HG02981 (cell line): ENCODE measurements around the gene CSAG3.
"Not testable (repeated sequence)": the region's sequence is repeated elsewhere in the genome, so short reads cannot be mapped to it uniquely, and the experiment has no call there.

Experiments
- ATAC-seq: cut with Tn5 transposase; IDR thresholded peaks from one replicate; pipeline ENCODE4 v1.9.1; 2021; ENCODE audit warnings: mild to moderate bottlenecking, moderate library complexity; ENCODE audit not compliant: unreplicated experiment

Gene CSAG3

DNA sequence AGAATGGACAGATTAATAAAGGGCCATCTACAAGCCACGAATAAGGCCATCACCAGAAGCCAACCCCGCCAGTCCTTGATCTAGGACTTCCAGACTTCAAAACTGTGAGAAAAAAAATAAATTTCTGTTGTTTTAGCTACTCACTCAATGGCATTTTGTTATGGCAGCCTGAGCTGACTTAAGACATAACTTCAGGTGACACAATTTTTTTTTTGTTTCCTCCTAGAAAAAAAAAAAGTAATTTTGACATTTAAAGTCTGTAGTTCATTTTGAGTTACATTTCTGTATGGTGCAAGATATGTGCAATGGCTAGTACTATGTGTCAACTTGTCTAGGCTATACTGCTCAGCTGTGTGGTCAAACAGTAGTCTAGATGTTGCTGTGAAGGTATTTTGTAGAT lies at the start of gene CSAG3:
TSS of gene CSAG3 (plus strand) at position 301 of the 400 bp plus-strand sequence.
- ATAC-seq = not testable (repeated sequence)

DNA sequence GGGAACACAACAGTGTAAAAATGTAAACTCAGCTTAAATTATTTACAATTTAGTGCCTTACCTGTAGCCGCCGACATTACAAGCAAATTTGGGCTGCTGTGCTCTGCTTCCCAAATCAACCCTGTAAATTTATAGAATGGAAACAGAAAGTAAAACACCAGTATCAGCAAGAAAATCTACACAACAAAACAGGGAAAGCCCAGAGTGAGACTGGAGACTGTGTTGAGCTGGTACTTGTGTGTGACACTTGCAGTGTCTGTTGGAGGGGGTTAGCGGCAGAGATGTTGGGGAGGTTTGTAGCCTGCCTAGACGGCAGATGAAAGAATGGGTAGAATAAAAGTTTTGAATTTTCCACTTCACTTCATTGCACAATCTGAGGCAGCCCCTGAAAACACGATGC lies 45.8 kb upstream of the CSAG3 start:
- not testable (repeated sequence) for ATAC-seq

DNA sequence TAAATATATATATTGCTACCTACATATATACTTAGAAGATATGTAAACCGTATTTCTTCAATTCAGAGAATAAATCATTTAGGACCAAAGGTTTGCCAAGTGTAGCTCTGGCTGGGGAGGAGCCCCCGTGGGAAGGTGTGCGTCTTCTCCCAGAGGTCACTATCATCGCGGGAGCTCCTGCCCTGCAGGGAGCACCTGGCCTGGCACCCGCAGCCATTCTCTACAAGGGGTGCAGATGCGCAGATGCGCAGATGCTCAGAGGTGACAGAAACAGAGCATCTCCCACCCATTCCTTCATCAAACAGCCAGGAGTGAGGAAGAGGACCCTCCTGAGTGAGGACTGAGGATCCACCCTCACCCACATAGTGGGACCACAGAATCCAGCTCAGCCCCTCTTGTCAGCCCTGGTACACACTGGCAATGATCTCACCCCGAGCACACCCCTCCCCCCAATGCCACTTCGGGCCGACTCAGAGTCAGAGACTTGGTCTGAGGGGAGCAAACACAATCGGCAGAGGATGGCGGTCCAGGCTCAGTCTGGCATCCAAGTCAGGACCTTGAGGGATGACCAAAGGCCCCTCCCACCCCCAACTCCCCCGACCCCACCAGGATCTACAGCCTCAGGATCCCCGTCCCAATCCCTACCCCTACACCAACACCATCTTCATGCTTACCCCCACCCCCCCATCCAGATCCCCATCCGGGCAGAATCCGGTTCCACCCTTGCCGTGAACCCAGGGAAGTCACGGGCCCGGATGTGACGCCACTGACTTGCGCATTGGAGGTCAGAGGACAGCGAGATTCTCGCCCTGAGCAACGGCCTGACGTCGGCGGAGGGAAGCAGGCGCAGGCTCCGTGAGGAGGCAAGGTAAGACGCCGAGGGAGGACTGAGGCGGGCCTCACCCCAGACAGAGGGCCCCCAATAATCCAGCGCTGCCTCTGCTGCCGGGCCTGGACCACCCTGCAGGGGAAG lies 44.9 kb upstream of the CSAG3 start, which contains the start of gene MAGEA2B:
TSS of gene MAGEA2B (plus strand) at position 814 of the 973 bp plus-strand sequence. CDS start 2,479 bp downstream, outside the sequence.
- ATAC-seq = not testable (repeated sequence)

DNA sequence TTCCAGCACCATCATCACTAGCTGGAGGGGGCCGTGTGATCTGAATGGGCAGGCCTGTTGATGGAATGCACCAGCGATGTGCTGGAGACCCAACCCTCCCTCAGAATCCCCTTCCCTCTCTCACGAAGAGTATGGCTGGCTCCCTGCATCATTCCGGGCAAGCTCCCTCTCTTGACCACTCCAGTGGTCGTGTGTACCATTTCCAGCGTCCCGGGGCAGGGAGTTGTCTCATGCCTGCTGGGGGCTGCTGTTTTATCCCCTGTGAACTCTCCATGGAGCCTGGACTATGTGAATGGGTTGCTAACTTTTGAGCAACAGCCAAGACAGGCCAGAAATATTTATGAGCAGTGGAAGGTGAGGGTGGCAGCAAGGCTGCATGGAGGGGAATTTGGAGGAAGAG lies 33.6 kb upstream of the CSAG3 start:
- no peak for ATAC-seq

DNA sequence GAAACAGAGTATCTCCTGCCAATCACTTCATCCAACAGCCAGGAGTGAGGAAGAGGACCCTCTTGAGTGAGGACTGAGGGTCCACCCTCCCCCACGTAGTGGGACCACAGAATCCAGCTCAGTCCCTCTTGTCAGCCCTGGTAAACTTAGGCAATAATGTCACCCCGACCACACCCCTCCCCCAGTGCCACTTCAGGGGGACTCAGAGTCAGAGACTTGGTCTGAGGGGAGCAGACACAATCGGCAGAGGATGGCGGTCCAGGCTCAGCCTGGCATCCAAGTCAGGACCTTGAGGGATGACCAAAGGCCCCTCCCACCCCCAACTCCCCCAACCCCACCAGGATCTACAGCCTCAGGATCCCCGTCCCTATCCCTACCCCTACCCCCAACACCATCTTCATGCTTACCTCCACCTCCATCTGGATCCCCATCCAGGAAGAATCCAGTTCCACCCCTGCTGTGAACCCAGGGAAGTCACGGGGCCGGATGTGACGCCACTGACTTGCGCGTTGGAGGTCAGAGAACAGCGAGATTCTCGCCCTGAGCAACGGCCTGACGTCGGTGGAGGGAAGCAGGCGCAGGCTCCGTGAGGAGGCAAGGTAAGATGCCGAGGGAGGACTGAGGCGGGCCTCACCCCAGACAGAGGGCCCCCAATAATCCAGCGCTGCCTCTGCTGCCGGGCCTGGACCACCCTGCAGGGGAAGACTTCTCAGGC lies 25.6 kb upstream of the CSAG3 start, which contains the start of the genes CSAG1 and MAGEA12:
TSS of gene CSAG1 (minus strand) at position 461 of the 715 bp plus-strand sequence. CDS start 1,261 bp downstream, outside the sequence.
TSS of gene MAGEA12 (plus strand) at position 497 of the 715 bp plus-strand sequence. CDS start 2,405 bp downstream, outside the sequence.
- no peak for ATAC-seq

DNA sequence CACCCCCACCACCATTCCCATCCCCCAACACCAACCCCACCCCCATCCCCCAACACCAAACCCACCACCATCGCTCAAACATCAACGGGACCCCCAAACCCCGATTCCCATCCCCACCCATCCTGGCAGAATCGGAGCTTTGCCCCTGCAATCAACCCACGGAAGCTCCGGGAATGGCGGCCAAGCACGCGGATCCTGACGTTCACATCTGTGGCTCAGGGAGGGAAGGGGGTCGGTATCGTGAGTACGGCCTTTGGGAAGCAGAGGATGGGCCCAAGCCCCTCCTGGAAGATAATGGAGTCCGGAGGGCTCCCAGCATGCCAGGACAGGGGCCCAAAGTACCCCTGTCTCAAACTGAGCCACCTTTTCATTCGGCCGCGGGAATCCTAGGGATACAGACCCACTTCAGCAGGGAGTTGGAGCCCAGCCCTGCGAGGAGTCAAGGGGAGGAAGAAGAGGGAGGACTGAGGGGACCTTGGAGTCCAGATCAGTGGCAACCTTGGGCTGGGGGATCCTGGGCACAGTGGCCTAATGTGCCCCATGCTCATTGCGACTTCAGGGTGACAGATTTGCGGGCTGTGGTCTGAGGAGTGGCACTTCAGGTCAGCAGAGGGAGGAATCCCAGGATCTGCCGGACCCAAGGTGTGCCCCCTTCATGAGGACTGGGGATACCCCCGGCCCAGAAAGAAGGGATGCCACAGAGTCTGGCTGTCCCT lies 24.7 kb upstream of the CSAG3 start:
- not testable (repeated sequence) for ATAC-seq

DNA sequence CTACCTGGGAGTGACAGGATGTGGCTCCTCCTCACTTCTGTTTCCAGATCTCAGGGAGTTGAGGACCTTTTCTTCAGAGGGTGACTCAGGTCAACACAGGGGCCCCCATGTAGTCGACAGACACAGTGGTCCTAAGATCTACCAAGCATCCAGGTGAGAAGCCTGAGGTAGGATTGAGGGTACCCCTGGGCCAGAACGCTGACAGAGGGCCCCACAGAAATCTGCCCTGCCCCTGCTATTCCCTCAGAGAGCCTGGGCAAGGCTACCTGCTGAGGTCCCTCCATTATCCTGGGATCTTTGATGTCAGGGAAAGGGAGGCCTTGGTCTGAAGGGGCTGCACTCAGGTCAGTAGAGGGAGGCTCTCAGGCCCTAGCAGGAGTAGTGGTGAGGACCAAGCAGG lies 23.9 kb upstream of the CSAG3 start:
- ATAC-seq = no peak

DNA sequence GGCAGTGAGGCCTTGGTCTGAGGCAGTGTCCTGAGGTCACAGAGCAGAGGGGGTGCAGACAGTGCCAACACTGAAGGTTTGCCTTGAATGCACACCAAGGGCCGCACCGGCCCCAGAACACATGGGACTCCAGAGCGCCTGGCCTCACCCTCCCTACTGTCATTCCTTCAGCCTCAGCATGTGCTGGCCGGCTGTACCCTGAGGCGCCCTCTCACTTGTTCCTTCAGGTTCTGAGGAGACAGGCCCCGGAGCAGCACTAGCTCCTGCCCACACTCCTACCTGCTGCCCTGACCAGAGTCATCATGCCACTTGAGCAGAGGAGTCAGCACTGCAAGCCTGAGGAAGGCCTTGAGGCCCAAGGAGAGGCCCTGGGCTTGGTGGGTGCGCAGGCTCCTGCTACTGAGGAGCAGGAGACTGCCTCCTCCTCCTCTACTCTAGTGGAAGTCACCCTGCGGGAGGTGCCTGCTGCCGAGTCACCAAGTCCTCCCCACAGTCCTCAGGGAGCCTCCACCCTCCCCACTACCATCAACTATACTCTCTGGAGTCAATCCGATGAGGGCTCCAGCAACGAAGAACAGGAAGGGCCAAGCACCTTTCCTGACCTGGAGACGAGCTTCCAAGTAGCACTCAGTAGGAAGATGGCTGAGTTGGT lies 23.0 kb upstream of the CSAG3 start:
- no peak for ATAC-seq

DNA sequence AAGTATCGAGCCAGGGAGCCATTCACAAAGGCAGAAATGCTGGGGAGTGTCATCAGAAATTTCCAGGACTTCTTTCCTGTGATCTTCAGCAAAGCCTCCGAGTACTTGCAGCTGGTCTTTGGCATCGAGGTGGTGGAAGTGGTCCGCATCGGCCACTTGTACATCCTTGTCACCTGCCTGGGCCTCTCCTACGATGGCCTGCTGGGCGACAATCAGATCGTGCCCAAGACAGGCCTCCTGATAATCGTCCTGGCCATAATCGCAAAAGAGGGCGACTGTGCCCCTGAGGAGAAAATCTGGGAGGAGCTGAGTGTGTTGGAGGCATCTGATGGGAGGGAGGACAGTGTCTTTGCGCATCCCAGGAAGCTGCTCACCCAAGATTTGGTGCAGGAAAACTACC lies 22.5 kb upstream of the CSAG3 start:
- not testable (repeated sequence) for ATAC-seq

DNA sequence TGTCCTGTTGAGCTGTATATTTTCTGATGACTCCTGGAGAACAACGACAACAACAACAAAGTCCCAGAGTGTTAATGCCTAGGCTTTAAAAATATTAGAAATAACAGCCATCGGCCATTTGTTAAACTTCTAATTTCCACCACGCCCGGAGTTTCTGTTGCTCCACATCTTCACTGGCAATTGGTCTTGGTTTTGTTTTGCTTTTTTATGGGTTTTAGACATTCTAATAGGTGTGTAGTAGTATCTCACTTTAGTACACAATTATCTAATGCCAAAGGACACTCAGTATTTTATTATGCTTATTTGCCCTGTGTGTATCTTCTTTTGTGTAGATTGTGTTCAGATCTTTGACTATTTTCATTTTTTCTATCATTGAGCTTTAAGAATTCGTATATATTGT lies 20.5 kb upstream of the CSAG3 start:
- ATAC-seq = no peak

DNA sequence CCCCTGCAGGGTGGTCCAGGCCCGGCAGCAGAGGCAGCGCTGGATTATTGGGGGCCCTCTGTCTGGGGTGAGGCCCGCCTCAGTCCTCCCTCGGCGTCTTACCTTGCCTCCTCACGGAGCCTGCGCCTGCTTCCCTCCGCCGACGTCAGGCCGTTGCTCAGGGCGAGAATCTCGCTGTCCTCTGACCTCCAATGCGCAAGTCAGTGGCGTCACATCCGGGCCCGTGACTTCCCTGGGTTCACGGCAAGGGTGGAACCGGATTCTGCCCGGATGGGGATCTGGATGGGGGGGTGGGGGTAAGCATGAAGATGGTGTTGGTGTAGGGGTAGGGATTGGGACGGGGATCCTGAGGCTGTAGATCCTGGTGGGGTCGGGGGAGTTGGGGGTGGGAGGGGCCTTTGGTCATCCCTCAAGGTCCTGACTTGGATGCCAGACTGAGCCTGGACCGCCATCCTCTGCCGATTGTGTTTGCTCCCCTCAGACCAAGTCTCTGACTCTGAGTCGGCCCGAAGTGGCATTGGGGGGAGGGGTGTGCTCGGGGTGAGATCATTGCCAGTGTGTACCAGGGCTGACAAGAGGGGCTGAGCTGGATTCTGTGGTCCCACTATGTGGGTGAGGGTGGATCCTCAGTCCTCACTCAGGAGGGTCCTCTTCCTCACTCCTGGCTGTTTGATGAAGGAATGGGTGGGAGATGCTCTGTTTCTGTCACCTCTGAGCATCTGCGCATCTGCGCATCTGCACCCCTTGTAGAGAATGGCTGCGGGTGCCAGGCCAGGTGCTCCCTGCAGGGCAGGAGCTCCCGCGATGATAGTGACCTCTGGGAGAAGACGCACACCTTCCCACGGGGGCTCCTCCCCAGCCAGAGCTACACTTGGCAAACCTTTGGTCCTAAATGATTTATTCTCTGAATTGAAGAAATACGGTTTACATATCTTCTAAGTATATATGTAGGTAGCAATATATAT lies 5.0 kb upstream of the CSAG3 start, which contains the start of gene MAGEA2:
TSS of gene MAGEA2 (minus strand) at position 157 of the 965 bp plus-strand sequence. CDS start 2,479 bp downstream, outside the sequence.
- ATAC-seq = not testable (repeated sequence)

DNA sequence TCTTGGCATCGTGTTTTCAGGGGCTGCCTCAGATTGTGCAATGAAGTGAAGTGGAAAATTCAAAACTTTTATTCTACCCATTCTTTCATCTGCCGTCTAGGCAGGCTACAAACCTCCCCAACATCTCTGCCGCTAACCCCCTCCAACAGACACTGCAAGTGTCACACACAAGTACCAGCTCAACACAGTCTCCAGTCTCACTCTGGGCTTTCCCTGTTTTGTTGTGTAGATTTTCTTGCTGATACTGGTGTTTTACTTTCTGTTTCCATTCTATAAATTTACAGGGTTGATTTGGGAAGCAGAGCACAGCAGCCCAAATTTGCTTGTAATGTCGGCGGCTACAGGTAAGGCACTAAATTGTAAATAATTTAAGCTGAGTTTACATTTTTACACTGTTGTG lies 4.1 kb upstream of the CSAG3 start:
- ATAC-seq = not testable (repeated sequence)

DNA sequence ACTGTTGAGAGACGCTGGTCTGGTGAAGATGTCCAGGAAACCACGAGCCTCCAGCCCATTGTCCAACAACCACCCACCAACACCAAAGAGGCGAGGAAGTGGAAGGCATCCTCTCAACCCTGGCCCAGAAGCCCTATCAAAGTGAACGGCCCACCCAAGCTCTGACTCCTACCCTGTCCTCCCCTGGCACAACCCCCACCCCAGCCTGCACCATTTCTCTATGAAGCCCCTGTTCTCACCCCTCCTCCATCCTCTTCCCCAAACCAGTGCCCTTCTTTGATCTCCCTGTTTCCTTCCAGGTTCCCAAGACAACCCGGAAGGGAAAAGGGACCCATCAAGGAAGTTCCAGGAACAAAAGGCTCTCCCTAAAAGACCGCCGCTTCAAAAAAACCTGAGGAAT lies 526 bp downstream of the CSAG3 start:
- ATAC-seq = not testable (repeated sequence)

DNA sequence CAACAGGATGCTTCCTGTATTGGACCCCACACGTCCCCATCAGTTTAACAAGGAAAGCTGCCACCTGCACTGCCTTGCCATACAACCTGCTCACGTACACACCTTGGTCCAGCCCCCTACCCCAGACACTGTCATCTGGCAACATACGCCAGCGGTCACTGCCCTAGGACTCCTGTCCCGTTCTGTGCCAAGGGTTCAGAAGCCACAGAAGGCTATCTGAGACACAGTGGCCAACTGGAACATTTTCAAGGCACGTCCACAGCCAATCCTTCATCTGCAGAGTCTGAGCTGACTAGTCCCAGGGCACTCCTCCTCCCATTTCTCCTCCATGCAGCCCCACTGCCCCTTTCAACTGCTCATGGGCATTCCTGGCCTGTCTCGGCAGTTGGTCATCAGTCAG lies 2.6 kb downstream of the CSAG3 start:
- not testable (repeated sequence) for ATAC-seq

DNA sequence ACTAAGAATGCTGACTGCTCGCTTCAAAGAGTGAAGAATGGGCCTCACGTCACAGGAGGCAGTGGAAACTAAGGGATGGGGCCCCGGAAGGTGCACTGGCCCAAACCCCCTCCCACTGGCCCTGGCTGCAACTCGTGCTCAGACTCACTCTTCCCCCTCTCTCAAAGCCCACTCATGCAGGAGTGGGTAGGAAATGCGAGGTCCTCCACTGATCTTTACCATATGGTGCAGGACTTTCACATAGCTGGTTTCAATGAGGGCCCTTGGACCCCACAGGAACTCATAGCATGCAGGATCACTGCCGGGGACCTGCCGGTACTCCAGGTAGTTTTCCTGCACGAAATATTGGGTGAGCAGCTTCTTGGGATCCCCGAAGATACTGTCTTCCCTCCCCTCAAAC lies 7.5 kb downstream of the CSAG3 start:
- ATAC-seq = not testable (repeated sequence)

DNA sequence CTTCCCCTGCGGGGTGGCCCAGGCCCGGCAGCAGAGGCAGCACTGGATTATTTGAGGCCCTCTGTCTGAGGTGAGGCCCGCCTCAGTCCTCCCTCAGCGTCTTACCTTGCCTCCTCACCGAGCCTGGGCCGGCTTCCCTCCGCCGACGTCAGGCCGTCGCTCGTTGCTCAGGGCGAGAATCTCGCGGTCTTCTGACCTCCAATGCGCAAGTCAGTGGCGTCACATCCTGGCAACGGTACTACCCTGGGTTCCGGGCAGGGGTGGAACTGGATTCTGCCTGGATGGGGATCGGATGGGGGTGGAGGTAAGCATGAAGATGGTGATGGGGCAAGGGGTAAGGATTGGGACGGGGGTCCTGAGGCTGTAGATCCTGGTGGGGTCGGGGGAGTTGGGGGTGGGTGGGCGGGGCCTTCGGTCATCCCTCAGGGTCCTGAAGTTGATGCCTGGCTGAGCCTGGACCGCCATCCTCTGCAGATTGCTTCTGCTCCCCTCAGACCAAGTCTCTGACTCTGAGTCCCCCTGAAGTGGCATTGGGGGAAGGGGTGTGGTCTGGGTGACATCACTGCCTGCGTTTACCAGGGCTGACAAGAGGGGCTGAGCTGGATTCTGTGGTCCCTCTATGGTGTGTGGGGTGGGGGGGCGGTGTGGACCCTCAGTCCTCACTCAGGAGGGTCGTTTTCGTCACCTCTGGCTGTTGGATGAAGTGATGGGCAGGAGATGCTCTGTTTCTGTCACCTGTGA lies 10.7 kb downstream of the CSAG3 start, which contains the start of gene MAGEA6:
TSS of gene MAGEA6 (minus strand) at position 141 of the 741 bp plus-strand sequence. CDS start 2,039 bp downstream, outside the sequence.
- not testable (repeated sequence) for ATAC-seq

DNA sequence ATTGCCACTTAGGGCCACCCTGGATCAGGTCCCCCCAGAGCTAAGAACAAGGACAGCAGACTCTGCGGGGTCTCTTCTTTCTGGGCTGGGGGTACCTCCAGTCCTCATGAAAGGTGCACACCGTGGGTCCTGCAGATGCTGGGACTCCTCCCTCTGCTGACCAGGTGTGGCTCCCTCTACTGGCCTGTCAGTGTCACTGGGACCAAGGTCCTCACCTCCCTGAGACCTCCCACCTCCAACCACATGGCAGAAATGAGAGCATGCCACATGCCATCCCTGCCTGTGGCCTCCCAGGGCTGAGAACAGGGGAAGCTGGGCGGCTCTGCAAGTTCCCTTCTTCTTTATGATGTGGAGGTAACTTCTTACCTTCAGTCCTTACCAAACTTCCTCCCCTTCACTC lies 28.0 kb downstream of the CSAG3 start:
- ATAC-seq = not testable (repeated sequence)

DNA sequence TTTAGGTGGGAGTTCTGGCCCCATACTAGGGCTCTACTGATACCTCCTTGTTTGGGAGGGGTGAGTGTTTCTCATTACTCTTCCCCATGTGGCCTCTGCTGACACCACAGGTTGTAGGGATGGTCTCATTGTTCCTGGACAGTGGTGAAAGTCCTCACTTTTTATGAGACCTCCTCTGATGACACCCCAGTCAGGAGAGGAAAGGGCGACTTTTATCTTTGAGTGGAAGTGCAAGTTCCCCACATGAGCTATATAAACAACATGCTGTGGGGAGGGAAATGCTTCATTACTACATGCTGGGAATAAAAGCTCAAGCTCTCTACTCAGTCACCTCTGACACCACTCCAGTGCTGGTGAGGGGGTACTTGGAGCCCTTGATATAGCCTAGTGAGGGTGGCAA lies 39.9 kb downstream of the CSAG3 start:
- ATAC-seq = no peak
